Measurements from ENCODE around the gene SEMA3F. TPM values are rescaled to one million over a fixed set of nuclear protein-coding genes. Genes with fewer than 3 reads are reported as not detected.
A peak's percentile ranks its signal among the peaks of the same experiment; 100 is the strongest.

Gene SEMA3F
- total and polyA plus RNA-seq, 8 donors: 1.4 to 8.8 (median 4.9) TPM

DNA sequence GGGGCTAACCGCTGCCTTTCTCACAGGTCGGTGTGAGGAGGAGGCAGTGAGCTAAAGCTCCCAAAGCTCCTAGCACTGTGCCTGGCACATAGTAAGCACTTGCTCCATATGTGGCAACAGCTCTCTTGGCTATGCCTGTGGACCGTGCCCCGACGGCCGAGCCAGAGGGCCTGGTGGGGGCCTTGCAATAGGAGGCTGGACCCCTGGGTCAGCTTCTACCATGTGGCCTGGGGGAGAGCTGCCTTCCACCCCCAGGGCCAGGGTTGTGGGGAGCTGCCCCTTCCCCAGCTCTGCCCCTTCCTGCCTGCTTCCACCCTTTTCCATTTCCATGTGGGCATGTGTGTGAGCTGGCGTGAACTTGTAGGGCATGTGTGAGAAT lies 19.4 kb downstream of the SEMA3F start:
- Histone ChIP-seq H3K36me3 (no peaks in the 10 kb centered on the region), H3K27ac (no peak overlapping the region), H3K27me3 (no peaks in the 10 kb centered on the region), H3K9me3 (no peaks in the 10 kb centered on the region), H3K4me1 (peaks cover 10 to 28% (median 10%) of the 10 kb centered on the region in 3 donors), H3K4me3 (no peak overlapping the region)
- 96 to 97% methylated on average over 7 of the region's 7 CpGs for WGBS, 2 donors
- peak in 1 of 6 donors; percentile 57 for DNase-seq
- ATAC-seq: no peak
- intact Hi-C loops (cut with DNase I): no loop called here
- TF ChIP-seq, protein P1, sequence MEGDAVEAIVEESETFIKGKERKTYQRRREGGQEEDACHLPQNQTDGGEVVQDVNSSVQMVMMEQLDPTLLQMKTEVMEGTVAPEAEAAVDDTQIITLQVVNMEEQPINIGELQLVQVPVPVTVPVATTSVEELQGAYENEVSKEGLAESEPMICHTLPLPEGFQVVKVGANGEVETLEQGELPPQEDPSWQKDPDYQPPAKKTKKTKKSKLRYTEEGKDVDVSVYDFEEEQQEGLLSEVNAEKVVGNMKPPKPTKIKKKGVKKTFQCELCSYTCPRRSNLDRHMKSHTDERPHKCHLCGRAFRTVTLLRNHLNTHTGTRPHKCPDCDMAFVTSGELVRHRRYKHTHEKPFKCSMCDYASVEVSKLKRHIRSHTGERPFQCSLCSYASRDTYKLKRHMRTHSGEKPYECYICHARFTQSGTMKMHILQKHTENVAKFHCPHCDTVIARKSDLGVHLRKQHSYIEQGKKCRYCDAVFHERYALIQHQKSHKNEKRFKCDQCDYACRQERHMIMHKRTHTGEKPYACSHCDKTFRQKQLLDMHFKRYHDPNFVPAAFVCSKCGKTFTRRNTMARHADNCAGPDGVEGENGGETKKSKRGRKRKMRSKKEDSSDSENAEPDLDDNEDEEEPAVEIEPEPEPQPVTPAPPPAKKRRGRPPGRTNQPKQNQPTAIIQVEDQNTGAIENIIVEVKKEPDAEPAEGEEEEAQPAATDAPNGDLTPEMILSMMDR (IDR thresholded peaks at IDR 0.05): no peak
- no peak for FAIRE-seq

DNA sequence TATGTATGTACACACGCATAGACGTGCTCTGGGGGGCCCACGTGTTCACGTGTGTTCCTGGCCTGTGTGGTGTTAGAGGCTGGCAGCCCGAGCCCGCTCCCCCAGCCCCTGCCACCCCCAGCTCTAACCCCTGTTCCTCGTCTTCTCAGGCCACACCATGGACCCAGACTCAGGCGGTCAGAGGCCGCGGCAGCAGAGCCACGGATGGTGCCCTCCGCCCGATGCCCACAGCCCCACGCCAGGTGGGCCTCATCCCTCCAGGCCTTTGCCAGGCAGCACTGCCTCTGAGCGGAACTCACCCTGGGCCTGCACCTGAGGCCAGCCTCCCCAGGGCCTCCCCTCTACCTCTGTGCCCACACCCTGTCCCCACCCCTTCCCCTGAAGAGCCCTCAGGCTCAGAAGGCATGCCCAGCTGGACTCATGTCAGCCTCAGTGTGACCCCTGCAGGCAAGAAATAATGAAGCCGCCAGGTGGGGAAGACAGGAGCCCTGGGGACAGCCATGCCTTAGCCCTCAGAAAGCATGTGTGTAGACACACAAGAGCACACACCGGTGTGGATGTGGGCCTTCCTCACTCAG lies 19.9 kb downstream of the SEMA3F start:
- Histone ChIP-seq H3K27ac (no peak overlapping the region), H3K27me3 (no peaks in the 10 kb centered on the region), H3K4me3 (no peak overlapping the region), H3K9me3 (no peaks in the 10 kb centered on the region), H3K4me1 (peaks cover 10 to 34% (median 13%) of the 10 kb centered on the region in 3 donors), H3K36me3 (no peaks in the 10 kb centered on the region)
- TF ChIP-seq, protein P1 (IDR thresholded peaks at IDR 0.05): no peak
- ATAC-seq: no peak
- no peak for FAIRE-seq
- WGBS, 2 donors: 92 to 94% methylated on average over 17 of the region's 17 CpGs
- DNase-seq: peak in 1 of 6 donors; percentile 56
- intact Hi-C loops (cut with DNase I): no loop called here

DNA sequence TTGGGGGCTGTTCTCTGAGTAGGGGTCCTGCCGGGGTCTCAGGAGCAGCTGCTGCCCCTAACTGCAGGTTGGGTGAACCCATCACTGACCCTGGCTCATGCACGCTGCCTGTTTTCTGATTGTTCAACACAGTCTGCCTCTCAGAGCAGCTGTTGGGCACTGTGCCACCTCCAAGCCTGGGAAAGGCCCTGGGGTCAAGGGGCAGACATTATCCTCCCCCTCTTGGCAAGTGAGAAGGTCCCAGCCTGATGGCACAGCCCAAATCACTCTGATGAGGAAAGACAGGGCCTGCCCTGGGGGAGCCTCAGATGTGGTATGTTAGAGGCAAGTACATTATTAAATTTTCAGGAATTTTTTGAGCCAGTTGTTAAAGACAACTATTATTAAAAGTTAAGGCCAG lies 22.2 kb downstream of the SEMA3F start:
- no peaks in the 10 kb centered on the region for H3K36me3 ChIP-seq
- peak in 4 of 6 donors; percentile 63 to 86 (median 78) for DNase-seq
- no peak overlapping the region for H3K4me3 ChIP-seq
- no peak for FAIRE-seq
- 34 to 50% methylated on average over 2 of the region's 2 CpGs for WGBS, 2 donors
- intact Hi-C loops (cut with DNase I): no loop called here
- H3K4me1 ChIP-seq: peaks cover 0 to 24% (median 4%) of the 10 kb centered on the region in 3 donors
- ATAC-seq: peak in 3 of 4 donors; percentile 57 to 69 (median 58)
- H3K9me3 ChIP-seq: no peaks in the 10 kb centered on the region
- no peaks in the 10 kb centered on the region for H3K27me3 ChIP-seq
- no peak overlapping the region for H3K27ac ChIP-seq
- TF ChIP-seq, protein P1 (IDR thresholded peaks at IDR 0.05): no peak

DNA sequence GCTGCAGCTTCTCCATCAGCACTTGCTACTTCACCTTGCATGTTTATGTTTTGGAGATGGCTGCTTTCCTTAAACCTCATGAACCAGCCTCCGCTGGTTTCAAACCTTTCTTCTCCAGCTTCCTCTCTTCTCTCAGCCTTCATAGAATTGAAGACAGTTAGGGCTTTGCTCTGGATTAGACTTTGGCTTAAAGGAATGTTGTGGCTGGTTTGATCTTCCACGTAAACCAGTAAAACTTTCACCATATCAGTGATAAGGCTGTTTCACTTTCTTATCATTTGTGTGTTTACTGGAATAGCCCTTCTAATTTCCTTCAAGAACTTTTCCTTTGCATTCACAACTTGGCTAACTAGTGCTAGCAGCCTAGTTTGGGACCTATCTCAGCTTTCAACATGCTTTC lies 24.6 kb downstream of the SEMA3F start:
- peak in 3 of 4 donors; percentile 7 to 55 (median 14) for ATAC-seq
- TF ChIP-seq, protein P1 (IDR thresholded peaks at IDR 0.05): no peak
- no peak for FAIRE-seq
- no peaks in the 10 kb centered on the region for H3K36me3 ChIP-seq
- no peak for DNase-seq
- WGBS, 2 donors: 9 to 13% methylated on average over 2 of the region's 2 CpGs
- intact Hi-C loops (cut with DNase I): loop anchor here in 1 of 3 donors (10.0 kb wide), 1 partner anchor 55 kb away; no protein-coding TSS in a partner anchor
- H3K27me3 ChIP-seq: no peaks in the 10 kb centered on the region
- H3K4me1 ChIP-seq: peaks cover 0 to 22% (median 4%) of the 10 kb centered on the region in 3 donors
- no peaks in the 10 kb centered on the region for H3K9me3 ChIP-seq
- no peak overlapping the region for H3K4me3 ChIP-seq
- H3K27ac ChIP-seq: peak overlapping the region in 2 of 4 donors; percentile 0 to 6

DNA sequence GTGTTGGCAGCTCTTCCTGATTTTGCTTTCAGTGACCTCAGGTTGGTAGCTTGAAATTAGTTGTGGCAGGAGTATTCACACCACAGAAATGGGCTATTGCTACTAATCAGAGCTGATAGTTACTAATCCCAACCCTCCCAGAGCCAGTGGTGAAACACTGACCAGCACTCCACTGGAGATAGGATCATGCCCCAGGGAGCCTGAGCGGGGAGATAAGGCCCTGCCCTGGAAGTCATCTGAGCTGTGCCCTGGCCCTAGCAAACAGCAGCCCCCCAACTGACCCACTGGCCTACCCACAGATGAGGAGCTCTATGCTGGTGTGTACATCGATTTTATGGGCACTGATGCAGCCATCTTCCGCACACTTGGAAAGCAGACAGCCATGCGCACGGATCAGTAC lies 26.9 kb downstream of the SEMA3F start:
- Histone ChIP-seq H3K36me3 (no peaks in the 10 kb centered on the region), H3K27ac (no peak overlapping the region), H3K27me3 (no peaks in the 10 kb centered on the region), H3K4me1 (peaks cover 0 to 19% (median 4%) of the 10 kb centered on the region in 3 donors), H3K9me3 (no peaks in the 10 kb centered on the region), H3K4me3 (no peak overlapping the region)
- intact Hi-C loops (cut with DNase I): loop anchor here in 1 of 3 donors (10.0 kb wide), 1 partner anchor 57 kb away; no protein-coding TSS in a partner anchor
- DNase-seq (no peak), FAIRE-seq (no peak), ATAC-seq (no peak)
- WGBS, 2 donors: 90 to 94% methylated on average over 5 of the region's 5 CpGs
- TF ChIP-seq, protein P1 (IDR thresholded peaks at IDR 0.05): no peak
